Keratinocyte (primary cell): ENCODE results near the gene FKBP1B. TPM values are rescaled to one million over a fixed set of nuclear protein-coding genes. Genes with fewer than 3 reads are reported as not detected.
A peak's percentile ranks its signal among the peaks of the same experiment; 100 is the strongest.

Experiments used
- DNase-seq: peaks from one replicate; pipeline ENCODE4 v3.0.0-alpha.2; 2011; ENCODE audit warnings: low read depth, missing footprints, low spot score
- FAIRE-seq: peaks from 2 replicates; lab custom pipeline; 2011; peaks lifted over from hg19 to GRCh38; lab: Jason Lieb, UNC
- H2AFZ ChIP-seq: 2 replicates; pipeline ENCODE4 v1.6.0; 2012; ENCODE audit warnings: low read length, control low read depth, inconsistent platforms; ENCODE audit not compliant: control insufficient read depth
- H3K27ac ChIP-seq: 2 replicates; pipeline ENCODE4 v1.5.1; 2011; ENCODE audit warnings: low read length; ENCODE audit not compliant: control insufficient read depth, insufficient read depth
- H3K27me3 ChIP-seq: 3 replicates; pipeline ENCODE4 v1.6.0; 2011; ENCODE audit warnings: low read length; ENCODE audit not compliant: control insufficient read depth, insufficient read depth; ENCODE audit errors: extremely low read depth
- H3K36me3 ChIP-seq, 2 experiments: 2 replicates in 1 of 2; 3 replicates in 1 of 2; pipeline ENCODE4 v1.5.1; 2011; ENCODE audit warnings: low read length in 2 of 2, mild to moderate bottlenecking in 1 of 2; ENCODE audit not compliant: control insufficient read depth in 2 of 2, insufficient read depth in 2 of 2; ENCODE audit errors: extremely low read depth in 1 of 2
- H3K4me1 ChIP-seq: 3 replicates; pipeline ENCODE4 v1.5.1; 2011; ENCODE audit warnings: low read length; ENCODE audit not compliant: control insufficient read depth, insufficient read depth; ENCODE audit errors: extremely low read depth
- H3K4me2 ChIP-seq: 3 replicates; pipeline ENCODE4 v1.6.0; 2011; ENCODE audit warnings: low read depth, low read length; ENCODE audit not compliant: control insufficient read depth, insufficient read depth; ENCODE audit errors: extremely low read depth
- H3K4me3 ChIP-seq, 3 experiments: fragments of 200-600 bp in 1 of 3; sonication (generic) in 1 of 3; 2 replicates in 2 of 3; 3 replicates in 1 of 3; pipeline ENCODE4 v1.5.1; 2011 to 2016; ENCODE audit warnings: low read length in 3 of 3, mild to moderate bottlenecking in 3 of 3, control low read depth in 2 of 3, inconsistent platforms in 1 of 3, low read depth in 1 of 3, mixed read lengths in 1 of 3, mixed run types in 1 of 3, moderate library complexity in 1 of 3; ENCODE audit not compliant: control insufficient read depth in 2 of 3, insufficient read depth in 2 of 3; ENCODE audit errors: extremely low read depth in 1 of 3
- H3K79me2 ChIP-seq: 2 replicates; pipeline ENCODE4 v1.6.0; 2012; ENCODE audit warnings: low read length; ENCODE audit not compliant: control insufficient read depth, insufficient read depth
- H3K9ac ChIP-seq: 3 replicates; pipeline ENCODE4 v1.6.0; 2011; ENCODE audit warnings: low read length; ENCODE audit not compliant: control insufficient read depth, insufficient read depth; ENCODE audit errors: extremely low read depth
- H3K9me1 ChIP-seq: 3 replicates; pipeline ENCODE4 v1.6.0; 2011; ENCODE audit warnings: low read length; ENCODE audit not compliant: control insufficient read depth, insufficient read depth; ENCODE audit errors: extremely low read depth
- H3K9me3 ChIP-seq: 2 replicates; pipeline ENCODE4 v1.5.1; 2012; ENCODE audit warnings: low read depth, low read length; ENCODE audit not compliant: control insufficient read depth
- H4K20me1 ChIP-seq: 3 replicates; pipeline ENCODE4 v1.6.0; 2011; ENCODE audit warnings: low read length; ENCODE audit not compliant: control insufficient read depth, insufficient read depth; ENCODE audit errors: extremely low read depth
- EZH2 ChIP-seq: IDR thresholded peaks from one replicate; pipeline ENCODE4 v1.6.1; 2012; ENCODE audit warnings: inconsistent platforms, mild to moderate bottlenecking, low read length, moderate library complexity
- dilution Hi-C: fragments of 300-500 bp; cut with MboI; formaldehyde crosslinking; loops from one replicate; pipeline ENCODE4 v1.7.0; 2020; ENCODE audit warnings: low sequenced_read_pairs; ENCODE audit not compliant: extremely low pct_ligation_motif_present
- polyA plus RNA-seq, 5 experiments: library from polyadenylated mRNA; depleted of rRNA in 3 of 5; stranded (reverse) in 3 of 5; stranded (forward) in 1 of 5; unstranded in 1 of 5; fragments of >200 nt; gene quantifications; 1 replicate in 1 of 5; 2 replicates in 3 of 5; 3 replicates in 1 of 5; pipeline versions ENCODE4 v1.2.1 to v1.2.3, GENCODE V29; 2011 to 2012; ENCODE audit warnings: missing spikeins in 2 of 5, low read depth in 1 of 5, low replicate concordance in 1 of 5
- TF ChIP-seq, protein P1 (sequence below), 3 experiments: IDR thresholded peaks in 1 of 3; conservative IDR thresholded peaks in 1 of 3; optimal IDR thresholded peaks in 1 of 3; 2 replicates in 2 of 3; 3 replicates in 1 of 3; pipeline versions ENCODE3 to v1.5.1; 2011; ENCODE audit warnings: low read length in 3 of 3, mild to moderate bottlenecking in 3 of 3, moderate library complexity in 2 of 3, control low read depth in 1 of 3, inconsistent platforms in 1 of 3; ENCODE audit not compliant: insufficient read depth in 2 of 3; ENCODE audit errors: extremely low read depth in 1 of 3

Gene FKBP1B
- polyA plus RNA-seq, 1 donor (not counting 4 experiments of a cell fraction or from before 2014, with no cell fraction given): 24.5 TPM

DNA sequence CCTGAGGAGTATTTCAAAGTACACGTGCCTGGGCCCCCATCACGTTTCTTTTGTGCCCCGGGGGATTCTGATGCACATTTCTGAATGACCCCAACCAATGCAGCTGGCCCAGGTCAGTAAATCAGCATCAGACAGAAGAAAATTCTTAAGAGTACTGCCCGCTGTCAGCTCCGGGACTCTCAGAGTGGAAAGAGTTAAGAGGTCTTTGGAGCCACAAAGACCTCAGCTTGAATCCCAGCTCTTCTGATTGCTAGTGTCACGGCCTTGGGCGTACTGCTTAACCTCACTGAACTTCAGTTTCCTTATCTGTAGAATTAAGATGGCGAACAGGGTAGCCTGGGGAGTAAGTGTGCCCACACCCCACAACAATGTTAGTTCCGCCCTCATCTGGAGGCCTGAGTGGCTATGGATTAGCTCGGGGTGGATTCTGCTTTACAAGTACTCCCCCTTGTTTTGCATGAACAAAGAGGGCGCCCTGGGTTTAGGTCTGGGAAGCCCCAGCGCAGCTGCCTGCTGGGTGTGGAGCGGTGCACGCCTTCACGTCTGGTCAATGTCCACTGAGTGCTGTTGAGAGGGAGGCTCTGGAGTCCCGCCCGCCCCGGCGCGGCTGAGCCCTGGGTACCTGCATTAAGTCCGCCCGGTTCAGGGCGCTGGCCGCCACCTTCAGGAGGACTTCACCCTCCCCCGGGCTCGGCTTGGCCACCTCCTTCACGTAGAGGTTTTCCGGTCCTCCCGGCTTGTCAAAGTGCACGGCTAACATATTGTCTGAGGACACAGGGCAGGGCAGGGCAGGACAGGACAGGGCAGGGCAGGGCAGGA is 34.2 kb downstream of the FKBP1B start:
- Histone ChIP-seq H3K27me3 (no peaks in the 10 kb centered on the region), H3K9me3 (no peaks in the 10 kb centered on the region), H3K4me3 (peak overlapping the region; percentile 63 to 80 (median 70)), H3K27ac (peak overlapping the region; percentile 82), H3K9ac (peak overlapping the region; percentile 86), H2AFZ (peak overlapping the region; percentile 92), H3K79me2 (no peaks in the 10 kb centered on the region), H3K4me2 (peak overlapping the region; percentile 99), H3K4me1 (peaks cover 11% of the 10 kb centered on the region), H3K36me3 (peaks cover 5 to 17% of the 10 kb centered on the region in 2 experiments), H4K20me1 (no peaks in the 10 kb centered on the region), H3K9me1 (no peaks in the 10 kb centered on the region)
- TF ChIP-seq EZH2: no peak
- TF ChIP-seq, protein P1, sequence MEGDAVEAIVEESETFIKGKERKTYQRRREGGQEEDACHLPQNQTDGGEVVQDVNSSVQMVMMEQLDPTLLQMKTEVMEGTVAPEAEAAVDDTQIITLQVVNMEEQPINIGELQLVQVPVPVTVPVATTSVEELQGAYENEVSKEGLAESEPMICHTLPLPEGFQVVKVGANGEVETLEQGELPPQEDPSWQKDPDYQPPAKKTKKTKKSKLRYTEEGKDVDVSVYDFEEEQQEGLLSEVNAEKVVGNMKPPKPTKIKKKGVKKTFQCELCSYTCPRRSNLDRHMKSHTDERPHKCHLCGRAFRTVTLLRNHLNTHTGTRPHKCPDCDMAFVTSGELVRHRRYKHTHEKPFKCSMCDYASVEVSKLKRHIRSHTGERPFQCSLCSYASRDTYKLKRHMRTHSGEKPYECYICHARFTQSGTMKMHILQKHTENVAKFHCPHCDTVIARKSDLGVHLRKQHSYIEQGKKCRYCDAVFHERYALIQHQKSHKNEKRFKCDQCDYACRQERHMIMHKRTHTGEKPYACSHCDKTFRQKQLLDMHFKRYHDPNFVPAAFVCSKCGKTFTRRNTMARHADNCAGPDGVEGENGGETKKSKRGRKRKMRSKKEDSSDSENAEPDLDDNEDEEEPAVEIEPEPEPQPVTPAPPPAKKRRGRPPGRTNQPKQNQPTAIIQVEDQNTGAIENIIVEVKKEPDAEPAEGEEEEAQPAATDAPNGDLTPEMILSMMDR (optimal IDR thresholded peaks at IDR 0.05 in 1 of 3, IDR thresholded peaks at IDR 0.05 in 1 of 3, conservative IDR thresholded peaks at IDR 0.05 in 1 of 3; ENCODE audit: extremely low read depth in 1 of 3, insufficient read depth in 2 of 3, low read length in 3 of 3): no peak
- dilution Hi-C loops: no loop called here
- FAIRE-seq (peak; percentile 9), DNase-seq (peak; percentile 77)

DNA sequence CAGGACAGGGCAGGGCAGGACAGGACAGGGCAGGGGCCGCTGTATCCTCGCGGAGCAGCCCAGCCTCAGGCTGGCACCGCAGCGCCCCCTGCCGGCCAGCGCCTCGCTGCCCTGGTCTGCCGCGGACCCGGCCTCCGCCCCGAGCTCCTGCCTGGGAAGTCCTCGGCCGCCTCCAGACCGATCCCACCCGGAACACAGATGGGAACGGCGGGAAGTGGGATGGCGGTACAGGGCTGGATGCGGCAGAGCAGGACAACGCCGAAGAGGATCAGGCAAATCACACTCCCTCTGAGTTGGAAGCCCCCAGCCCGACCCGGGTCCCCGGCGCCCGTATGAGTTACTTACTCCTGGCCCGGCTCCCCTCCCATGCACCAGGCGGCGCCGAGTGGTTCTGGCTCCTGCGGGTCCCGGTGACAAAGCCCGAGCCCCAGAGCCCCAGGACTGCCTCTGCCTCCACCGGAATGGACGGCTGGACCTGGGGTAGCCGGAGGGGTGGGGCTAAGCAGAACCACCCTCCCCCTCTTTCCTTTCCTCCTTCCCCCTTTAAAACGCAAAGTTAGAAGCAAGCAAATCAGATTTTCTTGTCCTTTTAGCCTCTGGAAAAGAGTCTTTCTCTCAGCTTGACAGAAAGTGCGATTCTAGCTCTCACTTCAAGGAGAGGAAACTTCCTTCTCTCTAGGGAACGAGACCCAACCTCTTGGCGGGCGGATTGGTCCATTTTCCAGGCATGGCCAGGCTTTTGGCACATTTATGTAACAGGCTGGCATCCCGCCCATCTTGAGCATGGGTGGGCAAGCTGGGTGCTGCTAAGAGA is 35.1 kb downstream of the FKBP1B start, which contains the start of gene TP53I3:
Gene TP53I3 (minus strand): TSS at position 449 of the 814 bp plus-strand sequence. CDS start 508 bp downstream, outside the sequence.
- dilution Hi-C loops: no loop called here
- no peaks in the 10 kb centered on the region for H4K20me1 ChIP-seq

More for the DNA sequence above, 35.1 kb downstream of the FKBP1B start, which contains the start of gene TP53I3:
- DNase-seq: no peak
- Histone ChIP-seq H3K4me2 (peak within 1 kb of the TSS; percentile 99), H2AFZ (peak within 1 kb of the TSS; percentile 98), H3K9me3 (no peaks in the 10 kb centered on the region), H3K27ac (peak within 1 kb of the TSS; percentile 82), H3K4me3 (peak within 1 kb of the TSS; percentile 63 to 80 (median 70)), H3K4me1 (peaks cover 11% of the 10 kb centered on the region), H3K9ac (peak within 1 kb of the TSS; percentile 86), H3K9me1 (no peaks in the 10 kb centered on the region), H3K27me3 (no peaks in the 10 kb centered on the region), H3K79me2 (no peaks in the 10 kb centered on the region), H3K36me3 (peaks cover 5 to 15% of the 10 kb centered on the region in 2 experiments)
- TF ChIP-seq, protein P1 (optimal IDR thresholded peaks at IDR 0.05 in 1 of 3, IDR thresholded peaks at IDR 0.05 in 1 of 3, conservative IDR thresholded peaks at IDR 0.05 in 1 of 3; ENCODE audit: extremely low read depth in 1 of 3, insufficient read depth in 2 of 3, low read length in 3 of 3): peak; percentile 71 to 93 (median 90)
- TF ChIP-seq EZH2: no peak
- FAIRE-seq: no peak
